Panc1 (cell line): Measurements from ENCODE around the gene PRR19. TPM values are rescaled to one million over a fixed set of nuclear protein-coding genes. Genes with fewer than 3 reads are reported as not detected.

Experiments used
- ATAC-seq: fragments of 200-7000 bp; cut with Tn5 transposase; 2 replicates; pipeline ENCODE4 v1.9.1; 2020; ENCODE audit warnings: mild to moderate bottlenecking, moderate library complexity
- BruUV-seq: library from RNA; stranded (reverse); fragments of 400-500 nt; replicated peaks from 2 replicates; lab custom pipeline; 2021; lab: Mats Ljungman, UMichigan
- CTCF ChIA-PET: fragments of 300-600 bp; sonication (Branson Sonifier 250); formaldehyde crosslinking; loops from one replicate; lab custom pipeline; 2022; ENCODE audit warnings: antibody characterized with exemption; lab: Charles Lee
- POLR2A ChIA-PET: fragments of 300-600 bp; sonication (Branson Sonifier 250); formaldehyde crosslinking; loops from one replicate; lab custom pipeline; 2022; ENCODE audit warnings: antibody characterized with exemption; lab: Charles Lee
- DNase-seq: peaks from one replicate; pipeline ENCODE4 v3.0.0-alpha.2; 2010; ENCODE audit warnings: low read depth, low spot score
- H3K27ac ChIP-seq: 2 replicates; pipeline ENCODE4 v1.5.1; 2011; ENCODE audit warnings: mild to moderate bottlenecking, low read length, inconsistent platforms
- H3K27me3 ChIP-seq: fragments of 200-500 bp; sonication (Bioruptor generic); 2 replicates; pipeline ENCODE4 v1.6.0; 2014; ENCODE audit warnings: low read length, inconsistent platforms; ENCODE audit not compliant: control insufficient read depth, insufficient read depth
- H3K36me3 ChIP-seq: fragments of 200-500 bp; sonication (Bioruptor generic); 2 replicates; pipeline ENCODE4 v1.5.1; 2014; ENCODE audit warnings: inconsistent platforms, mild to moderate bottlenecking, low read length, moderate library complexity; ENCODE audit not compliant: control insufficient read depth, insufficient read depth
- H3K4me1 ChIP-seq: 2 replicates; pipeline ENCODE4 v1.5.1; 2011; ENCODE audit warnings: inconsistent platforms, mild to moderate bottlenecking, low read length, moderate library complexity; ENCODE audit not compliant: control insufficient read depth, insufficient read depth
- H3K4me3 ChIP-seq, 2 experiments: 2 replicates each; pipeline ENCODE4 v1.5.1; 2011 to 2012; ENCODE audit warnings: low read depth in 2 of 2, low read length in 2 of 2, mild to moderate bottlenecking in 2 of 2, inconsistent platforms in 1 of 2, moderate library complexity in 1 of 2
- H3K9me3 ChIP-seq: fragments of 200-500 bp; sonication (Bioruptor generic); 2 replicates; pipeline ENCODE4 v1.5.1; 2014; ENCODE audit warnings: low read depth, mild to moderate bottlenecking, inconsistent platforms, low read length, moderate library complexity; ENCODE audit not compliant: control insufficient read depth, insufficient read depth
- CTCF ChIP-seq: fragments of 450-650 bp; IDR thresholded peaks from 2 replicates; pipeline ENCODE4 v1.5.1; 2017; ENCODE audit warnings: mild to moderate bottlenecking
- POLR2AphosphoS5 ChIP-seq: IDR thresholded peaks from 2 replicates; pipeline ENCODE4 v1.6.1; 2012; ENCODE audit warnings: mild to moderate bottlenecking, low read depth, low read length, moderate library complexity
- SIN3A ChIP-seq: IDR thresholded peaks from 2 replicates; pipeline ENCODE4 v1.6.1; 2012; ENCODE audit warnings: low read depth, mild to moderate bottlenecking, low read length, moderate library complexity, borderline replicate concordance; ENCODE audit not compliant: insufficient read depth
- TCF7L2 ChIP-seq: IDR thresholded peaks from 2 replicates; pipeline ENCODE4 v1.6.1; 2011; ENCODE audit warnings: mild to moderate bottlenecking, low read depth, low read length, inconsistent platforms
- in situ Hi-C: cut with HindIII; loops from 2 replicates; pipeline ENCODE4 v1.10.0; 2016; ENCODE audit warnings: low sequenced_read_pairs, low pct_unique_long_range_greater_than_20kb
- intact Hi-C: fragments of 100-400 bp; cut with micrococcal nuclease; formaldehyde crosslinking; loops from one replicate; pipeline ENCODE4 v1.10.0; 2022; ENCODE audit not compliant: unreplicated experiment
- total RNA-seq: library from RNA; stranded (reverse); gene quantifications from one replicate; pipeline ENCODE4 v1.2.1, GENCODE V29; 2021; ENCODE audit not compliant: unreplicated experiment
- TF ChIP-seq, protein P1 (sequence below), 2 experiments: IDR thresholded peaks; 2 replicates each; pipeline ENCODE4 v1.6.1; 2011 to 2012; ENCODE audit warnings: low read depth in 2 of 2, control low read depth in 1 of 2, low read length in 1 of 2, mild to moderate bottlenecking in 1 of 2, moderate library complexity in 1 of 2; ENCODE audit not compliant: insufficient read depth in 1 of 2

Gene PRR19
- total RNA-seq, 1 experiment from 2014 or later = 2.1 TPM

DNA sequence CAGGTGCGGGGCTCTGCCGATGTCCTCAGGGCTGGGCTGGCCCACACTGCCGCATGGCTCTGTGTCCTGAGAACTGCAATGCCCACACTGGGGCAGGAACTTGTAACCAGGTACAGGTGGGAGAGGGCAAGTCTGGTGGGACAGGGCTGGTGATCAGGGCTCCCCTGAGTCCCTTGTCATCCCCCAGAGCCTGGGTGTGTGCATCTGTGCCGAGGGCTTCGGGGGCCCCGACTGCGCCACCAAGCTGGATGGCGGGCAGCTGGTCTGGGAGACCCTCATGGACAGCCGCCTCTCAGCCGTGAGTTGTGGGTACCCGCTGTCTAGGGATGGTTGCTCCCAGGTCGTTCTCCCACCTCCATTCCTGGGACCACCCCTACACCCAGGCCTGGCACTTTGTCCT is 54.0 kb downstream of the PRR19 start:
- DNase-seq (no peak), ATAC-seq (no peak)
- CTCF ChIA-PET = no interaction called here
- BruUV-seq = no TSS peak
- TF ChIP-seq TCF7L2 (no peak), POLR2AphosphoS5 (no peak), CTCF (no peak), SIN3A (no peak)
- TF ChIP-seq, protein P1, sequence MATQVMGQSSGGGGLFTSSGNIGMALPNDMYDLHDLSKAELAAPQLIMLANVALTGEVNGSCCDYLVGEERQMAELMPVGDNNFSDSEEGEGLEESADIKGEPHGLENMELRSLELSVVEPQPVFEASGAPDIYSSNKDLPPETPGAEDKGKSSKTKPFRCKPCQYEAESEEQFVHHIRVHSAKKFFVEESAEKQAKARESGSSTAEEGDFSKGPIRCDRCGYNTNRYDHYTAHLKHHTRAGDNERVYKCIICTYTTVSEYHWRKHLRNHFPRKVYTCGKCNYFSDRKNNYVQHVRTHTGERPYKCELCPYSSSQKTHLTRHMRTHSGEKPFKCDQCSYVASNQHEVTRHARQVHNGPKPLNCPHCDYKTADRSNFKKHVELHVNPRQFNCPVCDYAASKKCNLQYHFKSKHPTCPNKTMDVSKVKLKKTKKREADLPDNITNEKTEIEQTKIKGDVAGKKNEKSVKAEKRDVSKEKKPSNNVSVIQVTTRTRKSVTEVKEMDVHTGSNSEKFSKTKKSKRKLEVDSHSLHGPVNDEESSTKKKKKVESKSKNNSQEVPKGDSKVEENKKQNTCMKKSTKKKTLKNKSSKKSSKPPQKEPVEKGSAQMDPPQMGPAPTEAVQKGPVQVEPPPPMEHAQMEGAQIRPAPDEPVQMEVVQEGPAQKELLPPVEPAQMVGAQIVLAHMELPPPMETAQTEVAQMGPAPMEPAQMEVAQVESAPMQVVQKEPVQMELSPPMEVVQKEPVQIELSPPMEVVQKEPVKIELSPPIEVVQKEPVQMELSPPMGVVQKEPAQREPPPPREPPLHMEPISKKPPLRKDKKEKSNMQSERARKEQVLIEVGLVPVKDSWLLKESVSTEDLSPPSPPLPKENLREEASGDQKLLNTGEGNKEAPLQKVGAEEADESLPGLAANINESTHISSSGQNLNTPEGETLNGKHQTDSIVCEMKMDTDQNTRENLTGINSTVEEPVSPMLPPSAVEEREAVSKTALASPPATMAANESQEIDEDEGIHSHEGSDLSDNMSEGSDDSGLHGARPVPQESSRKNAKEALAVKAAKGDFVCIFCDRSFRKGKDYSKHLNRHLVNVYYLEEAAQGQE (IDR thresholded peaks at IDR 0.05; ENCODE audit: insufficient read depth in 1 of 2, low read depth in 2 of 2, low read length in 1 of 2) = no peak
- intact Hi-C loops = no loop called here
- POLR2A ChIA-PET = no interaction called here
- Histone ChIP-seq H3K9me3 (no peaks in the 10 kb centered on the region), H3K27ac (no peak overlapping the region), H3K4me3 (no peak overlapping the region), H3K27me3 (no peaks in the 10 kb centered on the region), H3K36me3 (no peaks in the 10 kb centered on the region), H3K4me1 (no peaks in the 10 kb centered on the region)
- in situ Hi-C loops = no loop called here

DNA sequence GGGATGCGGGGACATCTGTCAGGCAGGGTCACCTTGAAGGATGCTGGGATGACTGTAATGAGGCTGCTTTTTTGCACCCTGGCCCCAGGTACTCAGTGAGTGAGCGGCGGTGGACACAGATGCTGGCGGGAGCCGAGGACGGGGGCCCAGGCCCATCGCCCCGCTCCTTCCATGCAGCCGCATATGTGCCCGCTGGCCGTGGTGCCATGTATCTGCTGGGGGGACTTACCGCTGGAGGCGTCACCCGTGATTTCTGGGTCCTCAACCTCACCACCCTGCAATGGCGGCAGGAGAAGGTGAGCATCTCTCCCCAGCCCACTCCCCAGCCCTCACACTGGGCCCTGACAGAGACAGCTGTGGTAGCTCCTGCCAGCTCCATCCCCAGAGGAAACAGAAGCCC is 54.8 kb downstream of the PRR19 start:
- in situ Hi-C loops (no loop called here), intact Hi-C loops (no loop called here)
- Histone ChIP-seq H3K9me3 (no peaks in the 10 kb centered on the region), H3K4me1 (no peaks in the 10 kb centered on the region), H3K36me3 (no peaks in the 10 kb centered on the region), H3K4me3 (no peak overlapping the region), H3K27ac (no peak overlapping the region), H3K27me3 (no peaks in the 10 kb centered on the region)
- POLR2A ChIA-PET = no interaction called here
- no peak for ATAC-seq
- CTCF ChIA-PET = interaction anchor here (0.6 kb wide), 1 partner anchor 16 kb away, joined by 5 read pairs; no protein-coding TSS in a partner anchor
- no peak for DNase-seq
- TF ChIP-seq, protein P1 (IDR thresholded peaks at IDR 0.05; ENCODE audit: insufficient read depth in 1 of 2, low read depth in 2 of 2, low read length in 1 of 2) = no peak
- TF ChIP-seq POLR2AphosphoS5 (no peak), SIN3A (no peak), CTCF (no peak), TCF7L2 (no peak)
- BruUV-seq = no TSS peak
